Esophagus muscularis mucosa (tissue), 4 donors: ENCODE measurements around the gene SLC20A1. TPM values are rescaled to one million over a fixed set of nuclear protein-coding genes. Genes with fewer than 3 reads are reported as not detected.

Source experiments
- DNase-seq: peaks from one replicate; pipeline ENCODE4 v3.0.0-alpha.2; 2017; ENCODE audit errors: extremely low spot score
- H3K27ac ChIP-seq, 4 donors: fragments of 200-600 bp; sonication (generic); replicated peaks in 1 of 4; 1 replicate in 3 of 4; 2 replicates in 1 of 4; pipeline ENCODE4 v1.5.1; 2016 to 2019; ENCODE audit warnings: mild to moderate bottlenecking in 1 of 4
- H3K27me3 ChIP-seq, 4 donors: fragments of 200-600 bp; sonication (generic); one replicate each; pipeline versions ENCODE4 v1.5.1 to v1.6.0; 2016 to 2019
- H3K36me3 ChIP-seq, 4 donors: fragments of 200-600 bp; sonication (generic); one replicate each; pipeline ENCODE4 v1.5.1; 2016 to 2019
- H3K4me1 ChIP-seq, 4 donors: fragments of 200-600 bp; sonication (generic); one replicate each; pipeline ENCODE4 v1.5.1; 2016 to 2019
- H3K4me3 ChIP-seq, 4 donors: fragments of 200-600 bp; sonication (generic); 1 replicate in 2 of 4; 2 replicates in 2 of 4; pipeline ENCODE4 v1.5.1; 2016 to 2019; ENCODE audit warnings: mild to moderate bottlenecking in 4 of 4, moderate library complexity in 1 of 4
- H3K9me3 ChIP-seq, 4 donors: fragments of 200-600 bp; sonication (generic); 1 replicate in 3 of 4; 2 replicates in 1 of 4; pipeline ENCODE4 v1.5.1; 2016 to 2019
- CTCF ChIP-seq, 3 experiments: fragments of 200-600 bp in 2 of 3; fragments of 450-650 bp in 1 of 3; sonication (generic) in 2 of 3; IDR thresholded peaks; one replicate each; pipeline ENCODE4 v1.5.1; 2017 to 2019; ENCODE audit warnings: antibody characterized with exemption in 3 of 3, mild to moderate bottlenecking in 2 of 3, moderate library complexity in 1 of 3
- EP300 ChIP-seq: sonication (generic); formaldehyde crosslinking; IDR thresholded peaks from one replicate; pipeline ENCODE4 v1.6.1; 2017; ENCODE audit warnings: antibody characterized with exemption
- POLR2A ChIP-seq: fragments of 450-650 bp; IDR thresholded peaks from one replicate; pipeline ENCODE4 v1.6.1; 2017; ENCODE audit warnings: antibody characterized with exemption, moderate library complexity, mild to moderate bottlenecking, low read depth
- POLR2AphosphoS5 ChIP-seq, 2 donors: sonication (generic); formaldehyde crosslinking; IDR thresholded peaks; one replicate each; pipeline ENCODE4 v1.6.1; 2017; ENCODE audit warnings: antibody characterized with exemption in 2 of 2
- WGBS: methylation state at CpG from one replicate; pipeline ENCODE4 v1.1.5; 2018; 5-methylcytosine and 5-hydroxymethylcytosine counted together
- intact Hi-C: fragments of 100-400 bp; cut with DNase I; formaldehyde crosslinking; loops from one replicate; pipeline ENCODE4 v1.15.1; 2023
- total RNA-seq, 4 donors: library from RNA; depleted of rRNA; stranded (reverse); fragments of >200 nt; gene quantifications; one replicate each; pipeline versions ENCODE4 v1.1.0 to v1.2.1, GENCODE V29; 2016

SLC20A1 gene
- total RNA-seq, 4 donors from 2014 or later, result 12.0 to 34.1 (median 14.9) TPM

DNA sequence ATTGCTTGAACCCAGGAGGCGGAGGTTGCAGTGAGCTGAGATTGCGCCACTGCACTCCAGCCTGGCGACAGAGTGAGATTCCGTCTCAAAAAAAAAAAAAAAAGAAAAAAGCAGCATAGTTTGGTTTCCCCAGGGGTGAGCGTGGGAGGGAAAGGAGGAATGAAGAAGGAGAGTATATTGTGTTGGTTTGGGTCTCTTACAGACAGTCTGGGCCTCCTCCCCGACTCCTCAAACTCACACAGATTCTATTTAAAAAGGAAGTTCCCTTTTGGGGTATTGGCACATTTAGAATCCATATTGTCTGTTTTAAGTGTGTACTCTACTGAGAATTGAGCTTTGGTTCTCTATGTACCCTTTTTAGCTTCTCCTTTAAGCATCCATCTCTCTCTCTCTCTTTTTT, 27.4 kb upstream of the SLC20A1 start:
- no peak overlapping the region for H3K4me3 ChIP-seq
- no peaks in the 10 kb centered on the region for H3K36me3 ChIP-seq
- H3K9me3 ChIP-seq, result no peaks in the 10 kb centered on the region
- intact Hi-C loops, result no loop called here
- 81% methylated on average over 6 of the region's 6 CpGs for WGBS
- no peaks in the 10 kb centered on the region for H3K27me3 ChIP-seq
- peaks cover 0 to 5% (median 0%) of the 10 kb centered on the region in 4 donors for H3K4me1 ChIP-seq
- no peak for DNase-seq
- TF ChIP-seq CTCF (IDR thresholded peaks at IDR 0.05), result no peak
- no peak for TF ChIP-seq POLR2A
- no peak overlapping the region for H3K27ac ChIP-seq

- TF ChIP-seq POLR2A, result no peak
- no peak for TF ChIP-seq EP300
- TF ChIP-seq CTCF (IDR thresholded peaks at IDR 0.05), result no peak
- no peak for TF ChIP-seq POLR2AphosphoS5 (IDR thresholded peaks at IDR 0.05)
- Histone ChIP-seq H3K4me3 (no peak overlapping the region), H3K27me3 (no peaks in the 10 kb centered on the region), H3K9me3 (no peaks in the 10 kb centered on the region), H3K36me3 (no peaks in the 10 kb centered on the region), H3K4me1 (peaks cover 8 to 18% (median 13%) of the 10 kb centered on the region in 4 donors), H3K27ac (no peak overlapping the region)
- intact Hi-C loops, result no loop called here
- 85% methylated on average over 22 of the region's 22 CpGs for WGBS
- DNase-seq, result no peak
These were observed 23.8 kb upstream of the SLC20A1 start for GRCh38 chr2:112621790-112622527.

- intact Hi-C loops, result no loop called here
- Histone ChIP-seq H3K36me3 (no peaks in the 10 kb centered on the region), H3K27ac (no peak overlapping the region), H3K4me1 (peaks cover 11 to 19% (median 17%) of the 10 kb centered on the region in 4 donors), H3K27me3 (no peaks in the 10 kb centered on the region), H3K9me3 (no peaks in the 10 kb centered on the region), H3K4me3 (no peak overlapping the region)
- TF ChIP-seq CTCF (IDR thresholded peaks at IDR 0.05) (no peak), POLR2AphosphoS5 (IDR thresholded peaks at IDR 0.05) (peak in 1 of 2 donors; percentile 26)
- WGBS, result 39% methylated on average over 3 of the region's 3 CpGs
- DNase-seq, result no peak
These were observed 23.2 kb upstream of the SLC20A1 start for GRCh38 chr2:112622528-112622849.

GRCh38 chr2:112623913-112624777, 21.6 kb upstream of the SLC20A1 start:
- peak in 1 of 2 donors; percentile 22 for TF ChIP-seq POLR2AphosphoS5 (IDR thresholded peaks at IDR 0.05)
- TF ChIP-seq POLR2A, result no peak
- DNase-seq, result no peak
- Histone ChIP-seq H3K27ac (no peak overlapping the region), H3K4me3 (no peak overlapping the region), H3K9me3 (no peaks in the 10 kb centered on the region), H3K27me3 (no peaks in the 10 kb centered on the region), H3K36me3 (no peaks in the 10 kb centered on the region), H3K4me1 (peaks cover 11 to 25% (median 20%) of the 10 kb centered on the region in 4 donors)
- intact Hi-C loops, result no loop called here
- WGBS, result 93% methylated on average over 8 of the region's 11 CpGs

GRCh38 chr2:112625474-112626114, 20.1 kb upstream of the SLC20A1 start:
- Histone ChIP-seq H3K4me3 (no peak overlapping the region), H3K36me3 (no peaks in the 10 kb centered on the region), H3K27ac (no peak overlapping the region), H3K4me1 (peaks cover 11 to 26% (median 22%) of the 10 kb centered on the region in 4 donors), H3K9me3 (no peaks in the 10 kb centered on the region), H3K27me3 (no peaks in the 10 kb centered on the region)
- TF ChIP-seq CTCF (IDR thresholded peaks at IDR 0.05), result no peak
- 71% methylated on average over 7 of the region's 7 CpGs for WGBS
- intact Hi-C loops, result loop anchor here (2.0 kb wide), 2 partner anchors 65 to 101 kb away; no protein-coding TSS in a partner anchor
- DNase-seq, result no peak
